ENCODE data around the gene HIVEP3. TPM values are rescaled to one million over a fixed set of nuclear protein-coding genes. Genes with fewer than 3 reads are reported as not detected.

Gene HIVEP3
- total and polyA plus RNA-seq, 5 experiments from 2014 or later = 5.5 to 9.8 (median 6.3) TPM

- ATAC-seq (no peak), DNase-seq (no peak)
- Mint-ChIP-seq H3K4me1 (peaks cover 0 to 7% (median 2%) of the 10 kb centered on the region in 4 donors), H3K9me3 (no peaks in the 10 kb centered on the region), H3K4me3 (no peak overlapping the region), H3K27me3 (no peaks in the 10 kb centered on the region), H3K27ac (no peak overlapping the region), H3K36me3 (peaks cover 0 to 5% (median 0%) of the 10 kb centered on the region in 3 donors)
- POLR2A ChIA-PET = no interaction called here
Measured at GRCh38 chr1:41592451-41593125, 326.1 kb downstream of the HIVEP3 start.

- no peak for ATAC-seq
- Mint-ChIP-seq H3K27me3 (no peaks in the 10 kb centered on the region), H3K36me3 (peaks cover 0 to 5% (median 0%) of the 10 kb centered on the region in 3 donors), H3K4me3 (no peak overlapping the region), H3K27ac (peak overlapping the region in 1 of 10 donors; percentile 72), H3K4me1 (peaks cover 0 to 4% (median under 1%) of the 10 kb centered on the region in 4 donors), H3K9me3 (no peaks in the 10 kb centered on the region)
- no peak for DNase-seq
- POLR2A ChIA-PET = no interaction called here
Measured at GRCh38 chr1:41591891-41592290, 326.8 kb downstream of the HIVEP3 start.

- ATAC-seq (no peak), DNase-seq (no peak)
- POLR2A ChIA-PET = no interaction called here
- no peak overlapping the region for H3K27ac Mint-ChIP-seq
- H3K36me3 Mint-ChIP-seq = peaks cover 0 to 5% (median 0%) of the 10 kb centered on the region in 3 donors
- no peak overlapping the region for H3K4me3 Mint-ChIP-seq
- H3K9me3 Mint-ChIP-seq = no peaks in the 10 kb centered on the region
- peaks cover 0 to 4% (median 0%) of the 10 kb centered on the region in 4 donors for H3K4me1 Mint-ChIP-seq
- no peaks in the 10 kb centered on the region for H3K27me3 Mint-ChIP-seq
Measured at GRCh38 chr1:41590331-41590730, 328.4 kb downstream of the HIVEP3 start.

GRCh38 chr1:41589395-41589794, 329.3 kb downstream of the HIVEP3 start:
- no peak for DNase-seq
- Mint-ChIP-seq H3K27ac (peak overlapping the region in 1 of 10 donors; percentile 15), H3K27me3 (no peaks in the 10 kb centered on the region), H3K36me3 (peaks cover 0 to 8% (median 3%) of the 10 kb centered on the region in 3 donors), H3K4me1 (peaks cover 0 to 4% (median 0%) of the 10 kb centered on the region in 4 donors), H3K4me3 (no peak overlapping the region), H3K9me3 (no peaks in the 10 kb centered on the region)
- no peak for ATAC-seq
- POLR2A ChIA-PET = no interaction called here

GRCh38 chr1:41588334-41588875, 330.3 kb downstream of the HIVEP3 start:
- no peak overlapping the region for H3K27ac Mint-ChIP-seq
- H3K27me3 Mint-ChIP-seq = no peaks in the 10 kb centered on the region
- no peak for ATAC-seq
- DNase-seq = no peak
- no peaks in the 10 kb centered on the region for H3K9me3 Mint-ChIP-seq
- peaks cover 0 to 4% (median 0%) of the 10 kb centered on the region in 4 donors for H3K4me1 Mint-ChIP-seq
- POLR2A ChIA-PET = no interaction called here
- H3K4me3 Mint-ChIP-seq = no peak overlapping the region
- peaks cover 0 to 10% (median 3%) of the 10 kb centered on the region in 3 donors for H3K36me3 Mint-ChIP-seq

- POLR2A ChIA-PET = no interaction called here
- DNase-seq = no peak
- Mint-ChIP-seq H3K27ac (no peak overlapping the region), H3K9me3 (no peaks in the 10 kb centered on the region), H3K4me1 (peaks cover 0 to 4% (median 0%) of the 10 kb centered on the region in 4 donors), H3K4me3 (no peak overlapping the region), H3K36me3 (peaks cover 0 to 10% (median 3%) of the 10 kb centered on the region in 3 donors), H3K27me3 (no peaks in the 10 kb centered on the region)
- ATAC-seq = no peak
Measured at GRCh38 chr1:41587791-41588190, 330.9 kb downstream of the HIVEP3 start.

- H3K27ac Mint-ChIP-seq = no peak overlapping the region
Measured at GRCh38 chr1:41586230-41586629, 332.5 kb downstream of the HIVEP3 start.

GRCh38 chr1:41583658-41584547, 334.8 kb downstream of the HIVEP3 start:
- DNase-seq (no peak), ATAC-seq (no peak)
- Mint-ChIP-seq H3K4me1 (peaks cover 7 to 10% (median 8%) of the 10 kb centered on the region in 4 donors), H3K27ac (peak overlapping the region in 2 of 10 donors; percentile 33 to 57), H3K4me3 (no peak overlapping the region), H3K27me3 (no peaks in the 10 kb centered on the region), H3K9me3 (no peaks in the 10 kb centered on the region), H3K36me3 (peaks cover 0 to 5% (median 3%) of the 10 kb centered on the region in 3 donors)
- POLR2A ChIA-PET = no interaction called here

More at GRCh38 chr1:41586230-41586629, 332.5 kb downstream of the HIVEP3 start:
- no peaks in the 10 kb centered on the region for H3K9me3 Mint-ChIP-seq
- ATAC-seq (no peak), DNase-seq (no peak)
- POLR2A ChIA-PET = no interaction called here
- H3K27me3 Mint-ChIP-seq = no peaks in the 10 kb centered on the region
- H3K36me3 Mint-ChIP-seq = peaks cover 0 to 10% (median 3%) of the 10 kb centered on the region in 3 donors
- no peak overlapping the region for H3K4me3 Mint-ChIP-seq
- peaks cover under 1 to 3% (median 2%) of the 10 kb centered on the region in 4 donors for H3K4me1 Mint-ChIP-seq

- Mint-ChIP-seq H3K27ac (no peak overlapping the region), H3K27me3 (no peaks in the 10 kb centered on the region), H3K4me3 (no peak overlapping the region), H3K4me1 (peaks cover 7 to 10% (median 8%) of the 10 kb centered on the region in 4 donors), H3K9me3 (no peaks in the 10 kb centered on the region), H3K36me3 (peaks cover 0 to 5% (median 3%) of the 10 kb centered on the region in 3 donors)
- POLR2A ChIA-PET = no interaction called here
- ATAC-seq = no peak
- DNase-seq = no peak
Measured at GRCh38 chr1:41582851-41583657, 335.7 kb downstream of the HIVEP3 start.

- Mint-ChIP-seq H3K4me1 (peaks cover 7 to 10% (median 8%) of the 10 kb centered on the region in 4 donors), H3K9me3 (no peaks in the 10 kb centered on the region), H3K4me3 (no peak overlapping the region), H3K27me3 (no peaks in the 10 kb centered on the region), H3K27ac (no peak overlapping the region), H3K36me3 (peaks cover 0 to 5% (median 3%) of the 10 kb centered on the region in 3 donors)
- DNase-seq (no peak), ATAC-seq (no peak)
- POLR2A ChIA-PET = no interaction called here
Measured at GRCh38 chr1:41582351-41582750, 336.4 kb downstream of the HIVEP3 start.

- peaks cover 0 to 5% (median 3%) of the 10 kb centered on the region in 3 donors for H3K36me3 Mint-ChIP-seq
- POLR2A ChIA-PET = no interaction called here
- H3K27ac Mint-ChIP-seq = no peak overlapping the region
- ATAC-seq (no peak), DNase-seq (no peak)
- H3K27me3 Mint-ChIP-seq = no peaks in the 10 kb centered on the region
- no peak overlapping the region for H3K4me3 Mint-ChIP-seq
- H3K9me3 Mint-ChIP-seq = no peaks in the 10 kb centered on the region
- H3K4me1 Mint-ChIP-seq = peaks cover 7 to 10% (median 8%) of the 10 kb centered on the region in 4 donors
Measured at GRCh38 chr1:41582004-41582325, 336.8 kb downstream of the HIVEP3 start.

GRCh38 chr1:41581216-41582003, 337.3 kb downstream of the HIVEP3 start:
- Mint-ChIP-seq H3K27me3 (no peaks in the 10 kb centered on the region), H3K9me3 (no peaks in the 10 kb centered on the region), H3K4me1 (peaks cover 7 to 10% (median 8%) of the 10 kb centered on the region in 4 donors), H3K27ac (peak overlapping the region in 1 of 10 donors; percentile 77), H3K4me3 (no peak overlapping the region), H3K36me3 (peaks cover 0 to 5% (median 3%) of the 10 kb centered on the region in 3 donors)
- no peak for DNase-seq
- ATAC-seq = no peak
- POLR2A ChIA-PET = no interaction called here

Data from naive thymus-derived CD8-positive, alpha-beta T cell (primary cell).